Heart right ventricle (tissue), 16 donors: Measurements from ENCODE around the gene DEFB108B. TPM values are rescaled to one million over a fixed set of nuclear protein-coding genes. Genes with fewer than 3 reads are reported as not detected.
"Not testable (repeated sequence)": the region's sequence is repeated elsewhere in the genome, so short reads cannot be mapped to it uniquely, and the experiment has no call there.

ENCODE experiments used
- ATAC-seq, 8 donors: fragments of 200-7000 bp; cut with Tn5 transposase; one replicate each; pipeline ENCODE4 v1.9.1; 2020; ENCODE audit warnings: mild to moderate bottlenecking in 8 of 8, moderate library complexity in 8 of 8, moderate number of reproducible peaks in 1 of 8
- DNase-seq, 2 donors: peaks; one replicate each; pipeline ENCODE4 v3.0.0-alpha.2; 2020
- H3K27ac ChIP-seq, 10 donors: fragments of 200-600 bp; sonication (generic) in 2 of 10; one replicate each; pipeline versions ENCODE4 v1.5.0 to v1.8.0; 2020 to 2022; ENCODE audit warnings: mild to moderate bottlenecking in 3 of 10
- H3K27me3 ChIP-seq, 7 donors: fragments of 200-600 bp; one replicate each; pipeline ENCODE4 v1.8.0; 2021 to 2022; ENCODE audit warnings: mild to moderate bottlenecking in 2 of 7
- H3K36me3 ChIP-seq, 9 donors: fragments of 200-600 bp; sonication (generic) in 1 of 9; one replicate each; pipeline versions ENCODE4 v1.5.0 to v1.8.0; 2020 to 2022; ENCODE audit warnings: mild to moderate bottlenecking in 2 of 9
- H3K4me1 ChIP-seq, 9 donors: fragments of 200-600 bp; sonication (generic) in 1 of 9; one replicate each; pipeline versions ENCODE4 v1.5.0 to v1.8.0; 2020 to 2022; ENCODE audit warnings: mild to moderate bottlenecking in 4 of 9
- H3K4me3 ChIP-seq, 10 donors: fragments of 200-600 bp; sonication (generic) in 2 of 10; one replicate each; pipeline versions ENCODE4 v1.5.0 to v1.8.0; 2020 to 2022; ENCODE audit warnings: mild to moderate bottlenecking in 7 of 10, moderate library complexity in 2 of 10
- H3K9me3 ChIP-seq, 11 donors: fragments of 200-600 bp in 10 of 11; sonication (generic) in 2 of 11; one replicate each; pipeline versions ENCODE4 v1.5.0 to v1.8.0; 2013 to 2022; ENCODE audit warnings: mild to moderate bottlenecking in 2 of 11, control low read depth in 1 of 11, moderate library complexity in 1 of 11
- WGBS, 2 donors: extraction: QIAGEN DNeasy Blood & Tissue Kit; methylation state at CpG; one replicate each; pipeline ENCODE4 v1.1.7; 2013; ENCODE audit warnings: inconsistent platforms in 1 of 2; 5-methylcytosine and 5-hydroxymethylcytosine counted together
- intact Hi-C, 10 donors: fragments of 100-400 bp; cut with DNase I; formaldehyde crosslinking; loops; one replicate each; pipeline versions ENCODE4 v1.11.1 to v1.14.2; 2022
- polyA plus RNA-seq, 2 donors: library from polyadenylated mRNA; stranded (reverse); fragments of 200-250 nt; gene quantifications; one replicate each; pipeline ENCODE4 v1.2.3, GENCODE V29; 2013
- total RNA-seq, 10 donors: library from RNA; stranded (reverse); fragmentation: NEBNext Ultra II Directional in 3 of 10; extraction: Animal tissue kit (Norgen Biotek cat#: 25700) in 3 of 10; gene quantifications; one replicate each; pipeline versions ENCODE4 v1.2.1 to v1.2.4, GENCODE V29; 2021 to 2023
- TF ChIP-seq, protein P1 (sequence below), 9 donors: fragments of 200-600 bp; sonication (generic) in 2 of 9; IDR thresholded peaks; one replicate each; pipeline versions ENCODE4 v1.5.0 to v1.8.0; 2021 to 2022; ENCODE audit warnings: antibody characterized with exemption in 9 of 9, mild to moderate bottlenecking in 5 of 9, moderate library complexity in 1 of 9
- donor health status: Arrhythmogenic right ventricular cardiomyopathy.
- donor health status: ischemic (EF 13 %, LVEDD 7.1; RV severe dilation, severe dysfunction).
- donor health status: healthy with polysubstance abuse.
- donor health status: DM: no; HTN: yes; CAD: no.
- donor health status: DM: no; HTN: no; CAD: no.
- donor health status: ischemic (EF 25% LVEDD 6.9; RV normal size, moderate dysfunction).
- donor health status: ischemic (EF 25% LVEDD 5.7; RV mildly dilated, moderate dysfunction).
- donor health status: healthy.
- donor health status: DM: yes; HTN: yes; CAD: no.
- donor health status: Ischemic cardiomyopathy.
- donor health status: ischemic (EF 35%, LVEDD 5.7; RV mildly dilated, moderate dysfunction).
- donor health status: nonischemic (EF 11% LVEDD 7.7; RV severe dilation, severe dysfunction).
- donor health status: DM: yes; HTN: yes; CAD: no.
- donor health status: PGD.
- donor health status: ischemic (EF 29% LVEDD 5.4; RV normal size, mild dysfunction).
- donor health status: nonischemic (EF 23%, LVEDD 6.1; RV moderate dilation, normal function).

DEFB108B gene
- total and polyA plus RNA-seq, 12 donors: not detected

DNA sequence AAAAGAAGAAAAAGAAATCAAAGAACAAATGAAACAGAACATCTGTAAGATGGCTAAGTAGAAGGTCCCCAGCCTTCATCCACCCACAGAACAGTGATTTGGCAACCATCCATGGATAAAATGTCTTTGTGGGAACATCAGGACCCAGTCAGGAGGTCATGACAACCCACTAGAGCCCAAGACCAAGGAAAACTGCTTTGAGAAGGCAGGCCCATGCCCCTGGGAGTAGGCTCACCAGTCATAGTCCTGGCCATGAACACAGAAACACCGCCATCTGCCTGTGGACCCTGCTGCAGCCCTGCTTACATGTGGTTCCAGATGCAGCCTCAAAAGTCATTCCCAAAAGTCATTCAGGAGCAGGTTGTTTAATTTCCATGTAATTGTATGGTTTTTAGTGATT is 34.2 kb downstream of the DEFB108B start:
- H3K27ac ChIP-seq, H3K9me3 ChIP-seq, H3K36me3 ChIP-seq, H3K27me3 ChIP-seq, intact Hi-C loops, H3K4me1 ChIP-seq, H3K4me3 ChIP-seq: not testable (repeated sequence)
- WGBS, 2 donors: 84 to 93% methylated on average over 1 of the region's 1 CpG
- peak; percentile 21 to 24 for DNase-seq
- ATAC-seq: peak; percentile 16 to 68 (median 56)
- TF ChIP-seq, protein P1, sequence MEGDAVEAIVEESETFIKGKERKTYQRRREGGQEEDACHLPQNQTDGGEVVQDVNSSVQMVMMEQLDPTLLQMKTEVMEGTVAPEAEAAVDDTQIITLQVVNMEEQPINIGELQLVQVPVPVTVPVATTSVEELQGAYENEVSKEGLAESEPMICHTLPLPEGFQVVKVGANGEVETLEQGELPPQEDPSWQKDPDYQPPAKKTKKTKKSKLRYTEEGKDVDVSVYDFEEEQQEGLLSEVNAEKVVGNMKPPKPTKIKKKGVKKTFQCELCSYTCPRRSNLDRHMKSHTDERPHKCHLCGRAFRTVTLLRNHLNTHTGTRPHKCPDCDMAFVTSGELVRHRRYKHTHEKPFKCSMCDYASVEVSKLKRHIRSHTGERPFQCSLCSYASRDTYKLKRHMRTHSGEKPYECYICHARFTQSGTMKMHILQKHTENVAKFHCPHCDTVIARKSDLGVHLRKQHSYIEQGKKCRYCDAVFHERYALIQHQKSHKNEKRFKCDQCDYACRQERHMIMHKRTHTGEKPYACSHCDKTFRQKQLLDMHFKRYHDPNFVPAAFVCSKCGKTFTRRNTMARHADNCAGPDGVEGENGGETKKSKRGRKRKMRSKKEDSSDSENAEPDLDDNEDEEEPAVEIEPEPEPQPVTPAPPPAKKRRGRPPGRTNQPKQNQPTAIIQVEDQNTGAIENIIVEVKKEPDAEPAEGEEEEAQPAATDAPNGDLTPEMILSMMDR (IDR thresholded peaks at IDR 0.05): peak in 5 of 9 donors; percentile 9 to 40 (median 13)

DNA sequence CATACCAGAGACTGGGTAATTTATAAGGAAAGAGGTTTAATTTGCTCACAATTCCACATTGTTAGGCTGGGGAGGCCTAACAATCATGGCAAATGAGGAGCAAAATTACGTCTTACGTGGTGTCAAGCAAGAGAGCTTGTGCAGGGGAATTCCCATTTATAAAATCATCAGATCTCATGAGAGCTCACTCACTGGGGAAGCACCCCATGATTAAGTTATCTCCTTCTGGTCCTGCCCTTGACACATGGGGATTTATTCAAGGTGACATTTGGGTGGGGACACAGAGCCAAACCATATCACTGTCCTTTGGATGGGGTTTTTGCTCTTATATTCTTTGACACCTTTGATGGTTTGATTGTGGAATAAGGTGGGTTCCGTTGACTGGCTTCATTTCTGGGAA is 36.9 kb downstream of the DEFB108B start:
- DNase-seq, ATAC-seq, H3K4me1 ChIP-seq, H3K9me3 ChIP-seq, H3K27ac ChIP-seq, H3K4me3 ChIP-seq, H3K27me3 ChIP-seq, intact Hi-C loops, H3K36me3 ChIP-seq: not testable (repeated sequence)
- WGBS, 2 donors: 94 to 96% methylated on average over 3 of the region's 3 CpGs

DNA sequence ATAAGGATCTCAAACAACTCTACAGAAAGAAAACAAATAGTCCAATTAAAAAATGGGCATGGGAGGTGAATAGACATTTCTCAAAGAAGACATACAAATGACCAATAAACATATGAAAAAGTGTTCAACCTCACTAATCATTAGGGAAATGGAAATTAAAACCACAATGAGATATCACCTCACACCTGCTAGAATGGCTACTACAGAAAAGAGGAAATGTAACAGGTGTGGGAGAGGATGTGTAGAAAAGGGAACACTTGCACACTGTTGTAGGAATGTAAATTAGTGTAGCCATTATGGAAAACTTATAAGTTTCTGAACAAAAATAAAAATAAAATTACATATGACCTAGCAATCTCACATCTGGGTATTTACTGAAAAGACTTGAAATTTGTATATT is 37.7 kb downstream of the DEFB108B start:
- ATAC-seq, intact Hi-C loops, H3K4me3 ChIP-seq, H3K4me1 ChIP-seq, H3K9me3 ChIP-seq, H3K27ac ChIP-seq, DNase-seq, H3K27me3 ChIP-seq, H3K36me3 ChIP-seq: not testable (repeated sequence)

DNA sequence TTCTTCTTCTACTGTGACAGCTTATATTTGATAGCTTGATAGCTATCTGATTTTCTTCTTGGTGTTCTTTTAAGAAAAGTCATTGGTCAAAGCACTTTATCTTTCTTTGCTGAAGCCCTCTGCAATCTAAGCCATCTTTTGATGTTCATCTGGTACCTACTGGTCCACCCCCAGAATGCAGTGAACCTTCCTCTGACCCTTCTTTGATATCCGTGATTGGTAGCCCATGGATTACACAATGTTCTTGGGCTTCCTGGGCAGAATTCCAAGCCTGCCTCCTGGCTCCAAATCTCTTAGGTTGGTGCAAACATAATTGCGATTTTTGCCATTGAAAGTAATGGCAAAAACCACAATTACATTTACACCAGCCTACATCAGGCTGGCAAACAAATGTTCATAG is 43.3 kb downstream of the DEFB108B start:
- H3K36me3 ChIP-seq: peaks cover 0 to 19% (median 0%) of the 10 kb centered on the region in 9 donors
- 62 to 75% methylated on average over 2 of the region's 2 CpGs for WGBS, 2 donors
- DNase-seq, H3K9me3 ChIP-seq, H3K4me3 ChIP-seq, intact Hi-C loops, H3K27me3 ChIP-seq, H3K27ac ChIP-seq, ATAC-seq, H3K4me1 ChIP-seq: not testable (repeated sequence)

DNA sequence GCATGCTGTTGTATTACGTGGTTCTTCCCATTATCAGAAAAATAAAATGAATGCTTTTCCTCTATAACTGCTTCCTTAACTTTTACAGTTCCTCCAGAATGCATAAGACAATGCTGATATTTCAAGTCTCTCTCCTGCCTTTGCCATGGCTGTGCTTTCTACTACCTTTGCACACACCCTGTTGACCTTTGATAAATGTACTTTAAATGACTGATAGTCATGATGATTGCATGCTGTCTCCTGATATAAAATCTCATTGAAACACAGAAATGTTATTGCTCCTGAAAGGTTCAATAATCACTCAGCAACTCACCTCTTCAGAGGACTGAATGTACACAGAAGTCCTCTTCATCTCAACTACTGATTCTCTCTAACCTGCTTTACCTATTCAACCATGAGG is 45.1 kb downstream of the DEFB108B start, which contains the start of gene DEFB131B:
Gene DEFB131B (plus strand): TSS at position 395 of the 400 bp plus-strand sequence. CDS start 0 bp downstream, at position 395.
- H3K9me3 ChIP-seq, H3K27ac ChIP-seq, H3K4me1 ChIP-seq, H3K4me3 ChIP-seq, DNase-seq, ATAC-seq, intact Hi-C loops, H3K27me3 ChIP-seq: not testable (repeated sequence)
- H3K36me3 ChIP-seq: peaks cover 0 to 19% (median 0%) of the 10 kb centered on the region in 9 donors
- 89 to 94% methylated on average over 1 of the region's 1 CpG for WGBS, 2 donors

DNA sequence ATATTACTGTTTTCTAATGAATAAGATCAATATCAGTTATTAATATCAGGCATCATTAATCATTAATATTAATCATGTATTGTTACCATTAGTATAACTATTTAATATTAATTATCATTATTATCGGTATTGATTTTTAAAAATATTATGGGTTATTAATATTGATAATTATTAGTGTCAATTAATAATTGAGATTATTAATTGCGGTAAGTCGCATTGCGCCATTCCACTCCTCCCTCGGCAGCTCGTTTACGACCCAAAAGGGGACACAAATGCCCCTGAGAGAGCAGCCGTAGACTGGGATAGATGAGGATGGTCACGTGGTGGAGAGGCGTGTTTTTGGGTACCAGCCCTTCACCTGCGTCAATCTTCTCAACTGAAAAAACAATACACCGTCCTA is 52.8 kb downstream of the DEFB108B start:
- H3K36me3 ChIP-seq, H3K4me1 ChIP-seq, ATAC-seq, H3K4me3 ChIP-seq, DNase-seq, H3K27ac ChIP-seq, H3K27me3 ChIP-seq, H3K9me3 ChIP-seq, intact Hi-C loops: not testable (repeated sequence)
- 96 to 98% methylated on average over 12 of the region's 12 CpGs for WGBS, 2 donors

Other genes starting within 250 kb of the DEFB108B start
- not detected for gene DEFB131B, start 45.3 kb downstream of the DEFB108B start, total RNA-seq
- gene DEFB131B, start 45.3 kb downstream of the DEFB108B start, polyA plus RNA-seq: not detected
- 1 to 10 TPM in 9 of 10 donors, under 1 TPM in 1; 1.00 to 4.4 (median 3.4) TPM for gene XNDC1N, start 95.4 kb downstream of the DEFB108B start, total RNA-seq
- gene XNDC1N, start 95.4 kb downstream of the DEFB108B start, polyA plus RNA-seq: 1 to 10 TPM; 1.5 to 4.7 TPM
- 10 to 100 TPM; 16.4 to 24.6 (median 19.2) TPM for gene RNF121, start 95.8 kb downstream of the DEFB108B start, total RNA-seq
- 10 to 100 TPM in 1 of 2 donors, 1 to 10 TPM in 1; 8.3 to 25.7 TPM for gene RNF121, start 95.8 kb downstream of the DEFB108B start, polyA plus RNA-seq
- gene IL18BP, start 165.7 kb downstream of the DEFB108B start, total RNA-seq: 100 to 1,000 TPM in 1 of 10 donors, 1 to 10 TPM in 9; 2.0 to 101 (median 4.2) TPM
- 1 to 10 TPM; 5.0 to 6.5 TPM for gene IL18BP, start 165.7 kb downstream of the DEFB108B start, polyA plus RNA-seq
- gene NUMA1, start 247.3 kb downstream of the DEFB108B start, total RNA-seq: 100 to 1,000 TPM in 2 of 10 donors, 10 to 100 TPM in 8; 60.8 to 117 (median 83.4) TPM
- 100 to 1,000 TPM in 1 of 2 donors, 10 to 100 TPM in 1; 54.1 to 159 TPM for gene NUMA1, start 247.3 kb downstream of the DEFB108B start, polyA plus RNA-seq
- 1 to 10 TPM; 2.3 to 9.1 (median 4.7) TPM for gene LRRC51, start 247.7 kb downstream of the DEFB108B start, total RNA-seq
- 1 to 10 TPM; 2.5 to 2.8 TPM for gene LRRC51, start 247.7 kb downstream of the DEFB108B start, polyA plus RNA-seq